AG04450 (cell line): Measurements from ENCODE around the gene GSTM2. TPM values are rescaled to one million over a fixed set of nuclear protein-coding genes. Genes with fewer than 3 reads are reported as not detected.
"Not testable (repeated sequence)": the region's sequence is repeated elsewhere in the genome, so short reads cannot be mapped to it uniquely, and the experiment has no call there.

ENCODE experiments used
- CTCF ChIA-PET: fragments of 300-600, 350-600 bp; formaldehyde crosslinking; extraction: SDS; loops from one replicate; lab custom pipeline; 2022; ENCODE audit warnings: antibody characterized with exemption, inconsistent platforms; lab: Charles Lee
- POLR2A ChIA-PET: fragments of 350-600 bp; formaldehyde crosslinking; extraction: SDS; loops from one replicate; lab custom pipeline; 2021; ENCODE audit warnings: antibody characterized with exemption, inconsistent platforms; lab: Yijun Ruan, JAX
- DNase-seq: peaks from one replicate; pipeline ENCODE4 v3.0.0-alpha.2; 2011; ENCODE audit warnings: low read depth, low spot score
- H3K27ac ChIP-seq: one replicate; pipeline ENCODE4 v1.5.1; 2012; ENCODE audit warnings: low read depth, low read length, control low read depth
- H3K27me3 ChIP-seq: one replicate; pipeline ENCODE4 v1.6.0; 2012; ENCODE audit warnings: low read length; ENCODE audit not compliant: control insufficient read depth, insufficient read depth
- H3K4me3 ChIP-seq: 2 replicates; pipeline ENCODE4 v1.5.1; 2011; ENCODE audit warnings: mild to moderate bottlenecking, low read depth, low read length, control low read depth
- H3K9me3 ChIP-seq: 2 replicates; pipeline ENCODE4 v1.5.1; 2012; ENCODE audit warnings: low read length; ENCODE audit not compliant: control insufficient read depth, insufficient read depth
- polyA plus RNA-seq: library from polyadenylated mRNA; depleted of rRNA; stranded (reverse); fragments of >200 nt; gene quantifications from 2 replicates; pipeline ENCODE4 v1.2.3, GENCODE V29; 2011
- TF ChIP-seq, protein P1 (sequence below): IDR thresholded peaks from 2 replicates; pipeline ENCODE4 v1.5.1; 2011; ENCODE audit warnings: low read depth, low read length, control low read depth, inconsistent platforms

GSTM2 gene
- polyA plus RNA-seq, 1 experiment = 90.2 TPM

DNA sequence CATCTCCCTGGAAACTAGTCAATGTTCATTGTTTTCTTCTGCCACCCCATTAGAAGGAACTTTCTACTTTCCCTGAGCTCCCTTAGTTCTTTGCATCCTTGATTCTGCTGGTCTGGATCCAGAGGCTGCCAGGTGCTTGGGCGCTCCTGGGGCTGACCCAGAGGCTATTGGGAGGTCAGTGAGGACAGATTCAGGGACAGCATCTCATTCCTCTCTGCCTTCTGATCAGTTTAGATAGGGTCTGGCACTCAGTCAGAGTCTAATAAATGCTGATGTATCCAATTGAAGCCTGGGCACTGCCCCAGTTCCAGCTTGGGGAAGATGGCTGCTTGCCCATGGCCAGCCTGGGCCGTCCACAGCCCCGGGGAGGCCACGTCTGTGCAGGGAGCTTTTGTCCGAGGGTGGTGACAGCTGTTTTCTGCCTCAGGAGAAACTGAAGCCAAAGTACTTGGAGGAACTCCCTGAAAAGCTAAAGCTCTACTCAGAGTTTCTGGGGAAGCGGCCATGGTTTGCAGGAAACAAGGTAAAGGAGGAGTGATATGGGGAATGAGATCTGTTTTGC lies 22.1 kb downstream of the GSTM2 start:
- H3K9me3 ChIP-seq = no peaks in the 10 kb centered on the region
- DNase-seq = no peak
- ChIA-PET CTCF (no interaction called here), POLR2A (no interaction called here)
- no peaks in the 10 kb centered on the region for H3K27me3 ChIP-seq
- no peak overlapping the region for H3K27ac ChIP-seq
- TF ChIP-seq, protein P1, sequence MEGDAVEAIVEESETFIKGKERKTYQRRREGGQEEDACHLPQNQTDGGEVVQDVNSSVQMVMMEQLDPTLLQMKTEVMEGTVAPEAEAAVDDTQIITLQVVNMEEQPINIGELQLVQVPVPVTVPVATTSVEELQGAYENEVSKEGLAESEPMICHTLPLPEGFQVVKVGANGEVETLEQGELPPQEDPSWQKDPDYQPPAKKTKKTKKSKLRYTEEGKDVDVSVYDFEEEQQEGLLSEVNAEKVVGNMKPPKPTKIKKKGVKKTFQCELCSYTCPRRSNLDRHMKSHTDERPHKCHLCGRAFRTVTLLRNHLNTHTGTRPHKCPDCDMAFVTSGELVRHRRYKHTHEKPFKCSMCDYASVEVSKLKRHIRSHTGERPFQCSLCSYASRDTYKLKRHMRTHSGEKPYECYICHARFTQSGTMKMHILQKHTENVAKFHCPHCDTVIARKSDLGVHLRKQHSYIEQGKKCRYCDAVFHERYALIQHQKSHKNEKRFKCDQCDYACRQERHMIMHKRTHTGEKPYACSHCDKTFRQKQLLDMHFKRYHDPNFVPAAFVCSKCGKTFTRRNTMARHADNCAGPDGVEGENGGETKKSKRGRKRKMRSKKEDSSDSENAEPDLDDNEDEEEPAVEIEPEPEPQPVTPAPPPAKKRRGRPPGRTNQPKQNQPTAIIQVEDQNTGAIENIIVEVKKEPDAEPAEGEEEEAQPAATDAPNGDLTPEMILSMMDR = no peak
- H3K4me3 ChIP-seq = no peak overlapping the region

DNA sequence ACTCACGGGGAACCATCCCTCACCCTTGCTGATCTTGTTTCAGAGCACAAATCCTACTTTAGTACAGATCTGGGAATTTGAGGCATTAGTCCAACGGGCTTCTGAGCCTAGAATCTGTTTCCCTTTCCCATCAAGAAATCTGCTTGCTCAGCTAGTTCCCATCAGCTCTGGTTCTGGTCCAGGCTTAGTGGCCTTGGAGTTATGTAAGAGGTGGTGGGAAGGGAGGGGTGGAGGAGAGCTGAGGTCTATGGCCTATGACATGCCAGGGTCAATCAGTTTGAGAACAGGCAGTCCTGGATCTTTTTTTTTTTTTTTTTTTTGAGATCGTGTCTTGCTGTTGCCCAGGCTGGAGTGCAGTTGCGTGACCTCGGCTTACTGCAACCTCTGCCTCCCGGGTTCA lies 23.9 kb downstream of the GSTM2 start:
- ChIA-PET CTCF (no interaction called here), POLR2A (no interaction called here)
- Histone ChIP-seq H3K27ac (no peak overlapping the region), H3K4me3 (no peak overlapping the region), H3K9me3 (no peaks in the 10 kb centered on the region), H3K27me3 (no peaks in the 10 kb centered on the region)
- no peak for DNase-seq
- TF ChIP-seq, protein P1 = no peak

DNA sequence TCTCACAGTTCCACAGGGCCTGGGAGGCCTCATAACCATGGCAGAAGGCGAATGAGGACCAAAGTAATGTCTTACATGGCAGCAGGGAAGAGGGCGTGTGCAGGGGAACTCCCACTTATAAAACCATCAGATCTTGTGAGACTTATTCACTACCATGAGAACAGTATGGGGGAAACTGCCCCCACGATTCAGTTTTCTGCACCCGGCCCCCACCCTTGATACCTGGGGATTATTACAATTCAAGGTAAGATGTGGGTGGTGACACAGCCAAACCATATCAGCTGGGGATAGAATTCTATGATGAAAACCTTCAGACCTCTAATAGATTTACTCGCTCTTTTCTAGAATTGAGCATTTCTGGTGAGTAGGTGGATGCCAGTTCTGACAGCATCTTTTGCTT lies 26.5 kb downstream of the GSTM2 start:
- POLR2A ChIA-PET, CTCF ChIA-PET, DNase-seq: not testable (repeated sequence)

DNA sequence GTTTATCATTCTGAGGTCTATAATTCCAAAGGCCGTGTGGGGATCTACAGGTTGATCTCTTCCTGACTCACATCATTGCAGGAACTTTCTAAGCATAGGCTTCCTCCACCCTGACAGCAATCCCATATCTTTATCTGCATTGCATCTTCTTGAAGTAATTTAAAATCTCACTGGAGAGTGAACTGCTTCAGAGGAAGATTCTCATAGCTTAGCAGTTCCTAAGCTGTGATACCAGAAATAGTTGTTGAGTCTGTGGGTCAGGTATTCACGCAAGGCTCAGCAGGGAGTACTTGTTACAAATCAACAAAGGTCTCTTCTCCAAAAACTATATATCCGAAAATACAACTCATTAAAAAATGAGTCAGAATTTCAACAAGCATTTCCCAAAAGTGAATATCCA lies 27.3 kb downstream of the GSTM2 start:
- H3K4me3 ChIP-seq, H3K27ac ChIP-seq, POLR2A ChIA-PET, CTCF ChIA-PET, H3K9me3 ChIP-seq, H3K27me3 ChIP-seq, DNase-seq: not testable (repeated sequence)

More for the DNA sequence above, 26.5 kb downstream of the GSTM2 start:
- H3K27ac ChIP-seq, H3K27me3 ChIP-seq, H3K9me3 ChIP-seq, H3K4me3 ChIP-seq: not testable (repeated sequence)

DNA sequence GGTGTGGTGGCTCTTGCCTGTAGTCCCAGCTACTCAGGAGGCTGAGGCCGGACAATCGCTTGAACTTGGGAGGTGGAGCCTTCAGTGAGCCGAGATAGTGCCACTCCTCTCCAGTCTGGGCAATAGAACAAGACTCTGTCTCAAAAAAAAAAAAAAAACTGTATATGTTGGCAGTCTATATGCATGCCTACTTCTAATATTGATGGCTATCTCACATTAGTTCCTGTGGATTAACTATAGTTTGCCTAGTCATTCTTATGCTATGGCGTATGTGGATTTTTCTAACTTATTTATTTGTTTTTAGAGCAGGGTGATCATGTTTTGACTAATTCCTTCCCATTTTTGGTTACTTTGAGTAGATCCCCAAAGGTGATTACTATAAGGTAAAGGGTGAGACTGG lies 29.2 kb downstream of the GSTM2 start:
- no peak overlapping the region for H3K27ac ChIP-seq
- H3K4me3 ChIP-seq = no peak overlapping the region
- TF ChIP-seq, protein P1 = no peak
- no peaks in the 10 kb centered on the region for H3K9me3 ChIP-seq
- POLR2A ChIA-PET = no interaction called here
- no peaks in the 10 kb centered on the region for H3K27me3 ChIP-seq
- no peak for DNase-seq
- CTCF ChIA-PET = no interaction called here

DNA sequence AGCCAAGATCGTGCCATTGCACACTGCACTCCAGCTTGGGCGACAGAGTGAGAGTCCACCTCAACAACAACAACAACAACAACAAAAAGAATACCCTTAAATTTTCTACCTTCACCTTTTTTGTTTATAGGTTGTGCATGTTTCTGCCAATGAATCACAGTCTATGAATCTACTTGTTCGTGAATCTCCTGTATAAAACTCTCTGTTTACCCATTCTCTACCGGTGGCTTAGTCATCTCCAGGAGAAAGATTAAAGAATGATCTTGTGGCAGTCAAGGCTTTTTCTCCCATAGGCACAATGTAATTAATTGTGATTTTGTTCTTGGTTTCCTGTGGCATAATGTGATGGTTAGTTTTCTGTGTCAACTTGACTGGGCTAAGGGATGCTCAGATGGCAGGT lies 30.0 kb downstream of the GSTM2 start:
- CTCF ChIA-PET, H3K27me3 ChIP-seq, H3K9me3 ChIP-seq, POLR2A ChIA-PET, DNase-seq, H3K4me3 ChIP-seq, H3K27ac ChIP-seq: not testable (repeated sequence)

DNA sequence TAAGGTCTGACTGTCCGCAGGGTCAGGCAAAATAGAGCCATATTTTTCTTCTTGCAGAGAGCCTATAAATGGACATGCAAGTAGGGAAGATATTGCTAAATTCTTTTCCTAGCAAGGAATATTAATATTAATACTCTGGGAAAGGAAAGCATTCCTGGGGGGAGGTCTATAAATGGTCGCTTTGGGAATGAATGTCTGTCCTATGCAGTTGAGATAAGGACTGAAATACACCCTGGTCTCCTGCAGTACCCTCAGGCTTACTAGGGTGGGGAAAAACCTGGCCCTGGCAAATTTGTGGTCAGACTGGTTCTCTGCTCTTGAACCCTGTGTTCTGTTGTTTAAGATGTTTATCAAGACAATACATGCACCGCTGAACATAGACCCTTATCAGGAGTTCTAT lies 35.1 kb downstream of the GSTM2 start:
- CTCF ChIA-PET, H3K27ac ChIP-seq, H3K4me3 ChIP-seq, H3K9me3 ChIP-seq, POLR2A ChIA-PET, DNase-seq, H3K27me3 ChIP-seq: not testable (repeated sequence)
